ES-I3 (cell line): Measurements from ENCODE around the gene SOX18.

ENCODE experiments used
- H3K36me3 ChIP-seq: 2 replicates; pipeline ENCODE4 v1.6.1; 2013; ENCODE audit warnings: mild to moderate bottlenecking, low read length, control low read depth, moderate library complexity; ENCODE audit not compliant: insufficient read depth
- H3K4me1 ChIP-seq: 2 replicates; pipeline ENCODE4 v1.6.1; 2013; ENCODE audit warnings: mild to moderate bottlenecking, control low read depth, low read length; ENCODE audit not compliant: insufficient read depth
- H3K9ac ChIP-seq: 2 replicates; pipeline ENCODE4 v1.6.1; 2013; ENCODE audit warnings: low read depth, mild to moderate bottlenecking, low read length, moderate library complexity
- H3K9me3 ChIP-seq: 2 replicates; pipeline ENCODE4 v1.6.1; 2013; ENCODE audit warnings: mild to moderate bottlenecking, low read length, moderate library complexity; ENCODE audit not compliant: control insufficient read depth, insufficient read depth

SOX18 gene

DNA sequence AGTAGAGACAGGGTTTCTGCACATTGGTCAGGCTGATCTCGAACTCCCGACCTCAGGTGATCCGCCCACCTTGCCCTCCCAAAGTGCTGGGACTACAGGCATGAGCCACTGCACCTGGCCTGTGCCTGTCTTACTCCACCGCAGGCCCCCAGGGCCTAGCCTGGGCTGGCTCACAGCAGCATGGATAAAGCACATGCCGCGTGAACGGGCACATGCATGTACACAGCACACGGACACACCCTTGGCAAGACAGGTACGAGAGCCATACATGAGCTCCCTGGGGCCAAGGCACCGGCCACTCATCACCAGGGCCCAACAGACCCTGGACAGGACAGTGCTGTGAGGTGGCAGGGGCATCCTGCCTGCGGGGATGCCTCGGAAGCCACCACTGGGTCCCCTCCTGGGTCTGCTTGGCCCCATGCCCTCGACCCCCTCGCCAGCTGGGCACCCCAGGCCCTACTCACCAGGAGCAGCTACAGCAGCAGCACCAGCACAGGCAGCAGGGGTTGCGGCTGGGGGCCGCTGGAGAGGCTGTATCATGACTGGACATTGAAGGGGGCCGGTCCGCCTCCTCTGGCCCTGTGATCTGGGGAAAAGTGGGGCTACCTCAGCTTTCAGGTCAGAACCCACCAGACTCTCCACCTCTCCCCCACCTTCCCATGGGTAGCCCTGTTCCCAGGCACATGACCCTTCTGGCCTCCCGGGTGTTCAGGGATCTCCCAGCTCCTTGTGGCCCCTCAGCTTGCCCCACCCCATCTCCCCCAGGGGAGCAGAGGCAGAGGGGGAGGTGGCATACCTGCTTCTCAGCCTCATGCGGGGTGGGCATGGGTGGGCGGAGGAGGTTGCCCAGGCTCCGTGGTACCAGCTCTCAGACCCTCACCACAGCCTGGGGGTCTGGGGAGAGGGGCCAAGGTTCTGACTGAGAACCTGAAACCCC lies 26.9 kb upstream of the SOX18 start:
- H3K9ac ChIP-seq: no peak overlapping the region
- no peaks in the 10 kb centered on the region; the same call in 1 of the 2 replicates for H3K4me1 ChIP-seq
- no peaks in the 10 kb centered on the region for H3K9me3 ChIP-seq
- H3K36me3 ChIP-seq: no peaks in the 10 kb centered on the region

DNA sequence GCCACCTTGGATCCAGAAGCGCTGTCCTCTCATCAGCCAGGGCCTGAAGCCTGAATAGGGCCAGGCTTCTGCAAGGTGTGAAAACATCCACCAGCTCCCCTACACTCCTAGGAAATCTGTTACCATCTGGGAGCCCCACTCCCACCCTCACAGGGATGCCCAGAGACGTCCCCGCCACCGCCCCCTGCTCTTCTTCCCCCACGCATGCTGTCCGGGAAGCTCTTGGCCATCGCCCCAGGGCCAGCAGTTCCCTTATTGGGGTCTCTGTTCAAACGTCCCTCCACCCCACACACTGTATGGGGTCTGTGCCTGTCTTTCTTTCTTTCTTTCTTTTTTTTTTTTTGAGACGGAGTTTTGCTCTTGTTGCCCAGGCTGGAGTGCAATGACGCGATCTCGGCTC lies 26.1 kb upstream of the SOX18 start:
- Histone ChIP-seq H3K36me3 (no peaks in the 10 kb centered on the region), H3K9ac (no peak overlapping the region), H3K9me3 (no peaks in the 10 kb centered on the region), H3K4me1 (no peaks in the 10 kb centered on the region; the same call in 1 of the 2 replicates)

DNA sequence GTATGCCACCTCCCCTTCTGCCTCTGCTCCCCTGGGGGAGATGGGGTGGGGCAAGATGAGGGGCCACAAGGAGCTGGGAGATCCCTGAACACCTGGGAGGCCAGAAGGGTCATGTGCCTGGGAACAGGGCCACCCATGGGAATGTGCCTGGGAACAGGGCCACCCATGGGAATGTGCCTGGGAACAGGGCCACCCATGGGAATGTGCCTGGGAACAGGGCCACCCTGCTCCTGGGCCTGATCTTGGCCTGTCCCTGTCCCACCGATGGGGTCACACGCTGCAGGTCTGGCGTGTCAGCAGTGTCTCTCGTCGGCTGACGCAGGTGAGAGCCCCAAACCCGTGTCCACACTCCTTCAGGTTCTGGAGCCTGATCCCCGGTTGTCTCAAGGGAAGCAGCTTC lies 25.5 kb upstream of the SOX18 start:
- no peaks in the 10 kb centered on the region; the same call in 1 of the 2 replicates for H3K4me1 ChIP-seq
- no peaks in the 10 kb centered on the region for H3K9me3 ChIP-seq
- H3K9ac ChIP-seq: no peak overlapping the region
- no peaks in the 10 kb centered on the region for H3K36me3 ChIP-seq

DNA sequence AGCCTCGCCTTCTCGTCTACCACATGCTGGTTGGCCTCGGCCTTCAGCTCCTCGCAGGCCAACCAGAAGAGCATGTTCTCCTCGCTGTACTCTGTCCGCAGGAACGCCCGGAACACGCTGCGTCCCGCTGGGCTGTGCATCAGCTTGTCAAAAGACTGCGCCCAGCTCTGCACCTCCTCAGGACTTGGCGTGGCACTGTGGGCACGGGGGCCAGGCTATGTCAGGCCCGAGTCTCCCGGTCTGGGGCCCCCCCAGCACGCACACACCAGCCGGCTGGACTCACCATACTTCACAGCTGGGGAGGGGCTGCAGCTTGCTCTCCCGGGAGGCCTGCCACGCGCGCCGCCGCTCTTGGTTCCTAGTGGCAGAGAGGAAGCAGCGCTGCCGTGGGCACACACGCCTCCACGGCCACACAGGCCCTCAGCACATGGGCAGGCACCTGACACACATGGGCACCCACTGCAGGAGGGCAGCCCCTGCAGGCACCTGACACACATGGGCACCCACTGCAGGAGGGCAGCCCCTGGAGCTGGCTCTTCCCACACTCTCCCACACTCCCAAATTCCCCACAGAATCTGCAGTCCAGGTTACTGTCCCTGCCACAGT lies 24.8 kb upstream of the SOX18 start:
- H3K4me1 ChIP-seq: no peaks in the 10 kb centered on the region; the same call in 1 of the 2 replicates
- no peaks in the 10 kb centered on the region for H3K9me3 ChIP-seq
- no peaks in the 10 kb centered on the region for H3K36me3 ChIP-seq
- H3K9ac ChIP-seq: no peak overlapping the region

DNA sequence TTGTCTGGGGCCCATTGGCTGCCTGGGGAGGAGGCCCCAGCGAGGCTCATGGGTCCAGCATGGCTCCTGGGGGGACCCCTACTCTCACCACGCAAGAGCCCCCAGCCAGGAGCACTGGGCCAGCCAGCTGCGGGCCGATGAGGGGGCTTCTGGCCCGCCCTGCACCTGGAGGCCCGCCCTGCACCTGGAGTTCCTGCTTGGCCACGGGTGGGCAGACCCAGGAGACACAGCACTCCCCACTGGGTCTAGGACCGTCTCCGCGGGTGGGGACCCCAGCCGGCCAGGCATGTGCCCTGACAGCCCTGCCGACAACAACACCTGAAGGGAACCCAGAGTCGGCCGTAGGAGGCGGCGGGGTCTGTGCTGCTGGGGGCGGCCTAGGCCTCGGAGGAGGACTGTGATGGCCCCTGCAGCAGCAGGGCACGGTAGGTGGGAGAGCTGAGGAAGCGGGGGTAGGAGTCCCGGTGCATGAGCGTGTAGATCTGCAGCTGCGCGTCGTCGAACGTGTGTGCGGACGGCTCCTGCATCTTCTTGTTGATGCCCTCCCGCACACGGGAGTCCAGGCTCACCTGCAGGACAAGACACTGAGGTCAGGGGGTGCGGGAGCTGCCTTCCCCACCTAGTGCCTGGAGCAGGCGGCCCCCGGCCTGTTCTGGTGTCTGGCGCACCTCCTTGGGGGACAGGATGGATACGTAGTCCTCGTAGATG lies 24.2 kb upstream of the SOX18 start:
- H3K36me3 ChIP-seq: no peaks in the 10 kb centered on the region
- H3K4me1 ChIP-seq: no peaks in the 10 kb centered on the region; the same call in 1 of the 2 replicates
- no peak overlapping the region for H3K9ac ChIP-seq
- no peaks in the 10 kb centered on the region for H3K9me3 ChIP-seq

DNA sequence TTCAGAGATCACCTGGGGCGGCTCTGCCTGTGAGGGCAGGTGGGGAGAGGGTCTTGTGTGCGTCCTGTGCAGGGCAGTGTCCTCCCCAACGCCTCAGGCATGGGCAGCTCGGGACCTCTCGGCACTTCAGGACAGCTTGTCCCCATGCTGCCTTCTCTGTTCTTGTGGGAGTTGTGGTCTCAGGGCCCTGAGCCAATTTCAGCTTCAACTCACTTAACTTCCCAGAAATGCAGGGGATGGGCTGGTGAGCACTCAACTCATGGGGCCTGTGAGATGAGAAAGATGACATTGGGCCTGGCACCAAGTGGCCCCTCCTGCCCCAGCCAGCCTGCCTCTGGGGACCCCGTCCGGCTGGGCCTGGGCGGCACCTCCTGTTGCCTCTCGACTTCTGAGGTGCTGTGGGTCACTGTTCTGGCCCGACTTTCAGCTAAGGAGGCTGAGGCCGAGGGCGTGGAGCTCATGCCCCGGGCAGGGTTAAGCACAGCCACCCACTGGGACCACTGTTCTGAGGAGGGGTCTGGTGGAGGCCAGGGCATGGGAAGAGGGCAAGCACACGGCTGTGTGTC lies 23.1 kb upstream of the SOX18 start:
- Histone ChIP-seq H3K9me3 (no peaks in the 10 kb centered on the region), H3K36me3 (no peaks in the 10 kb centered on the region), H3K9ac (no peak overlapping the region), H3K4me1 (no peaks in the 10 kb centered on the region)

DNA sequence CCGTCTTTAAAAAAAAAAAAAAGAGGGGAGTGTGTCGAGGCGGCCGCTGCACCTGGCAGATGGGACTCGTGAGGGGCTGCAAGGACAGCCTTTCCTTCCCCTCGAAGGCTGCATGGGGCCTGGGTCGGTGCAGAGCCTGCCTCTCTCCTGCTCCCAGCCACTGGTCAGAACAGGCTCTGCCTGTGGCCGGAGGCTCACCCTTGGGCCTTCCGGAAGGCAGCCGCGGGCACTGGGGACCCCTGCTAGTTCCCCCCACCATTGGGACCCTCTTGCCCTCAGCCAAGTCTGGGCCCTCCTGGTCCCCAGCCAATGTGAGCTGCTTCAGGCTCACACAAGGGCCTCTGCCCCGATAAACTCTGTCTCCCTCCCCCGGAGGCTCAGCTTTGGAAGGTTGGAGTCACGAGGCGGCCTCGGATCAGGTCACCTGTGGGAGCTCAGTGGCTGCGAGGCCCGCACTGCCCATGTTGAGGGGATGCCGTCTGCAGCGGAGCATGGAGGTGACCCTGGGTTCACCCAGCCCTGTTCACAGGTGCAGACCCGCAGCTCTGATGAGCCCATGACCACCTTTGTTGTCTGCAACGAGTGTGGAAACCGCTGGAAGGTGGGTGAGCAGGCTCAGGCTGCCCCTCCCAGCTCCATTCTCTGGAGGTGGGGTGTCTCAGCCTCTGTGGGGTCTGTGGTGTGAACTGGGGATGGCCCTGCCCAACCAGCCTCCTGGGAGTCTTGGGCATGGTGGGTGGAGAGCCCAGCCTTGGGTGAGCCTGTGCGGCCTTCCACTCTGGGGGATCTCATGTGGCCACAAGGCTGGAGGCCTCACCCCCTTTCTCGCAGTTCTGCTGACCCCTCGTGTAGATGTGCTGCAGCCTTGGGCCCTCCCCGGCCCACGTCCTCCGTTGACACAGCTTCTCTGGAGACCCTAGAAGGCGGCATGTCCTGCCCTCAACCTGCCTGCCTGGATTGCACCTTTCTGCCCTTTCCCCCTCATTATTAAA lies 22.2 kb upstream of the SOX18 start:
- Histone ChIP-seq H3K9me3 (no peaks in the 10 kb centered on the region), H3K9ac (no peak overlapping the region), H3K4me1 (peaks cover under 1% of the 10 kb centered on the region; the same call in 1 of the 2 replicates), H3K36me3 (no peaks in the 10 kb centered on the region)

DNA sequence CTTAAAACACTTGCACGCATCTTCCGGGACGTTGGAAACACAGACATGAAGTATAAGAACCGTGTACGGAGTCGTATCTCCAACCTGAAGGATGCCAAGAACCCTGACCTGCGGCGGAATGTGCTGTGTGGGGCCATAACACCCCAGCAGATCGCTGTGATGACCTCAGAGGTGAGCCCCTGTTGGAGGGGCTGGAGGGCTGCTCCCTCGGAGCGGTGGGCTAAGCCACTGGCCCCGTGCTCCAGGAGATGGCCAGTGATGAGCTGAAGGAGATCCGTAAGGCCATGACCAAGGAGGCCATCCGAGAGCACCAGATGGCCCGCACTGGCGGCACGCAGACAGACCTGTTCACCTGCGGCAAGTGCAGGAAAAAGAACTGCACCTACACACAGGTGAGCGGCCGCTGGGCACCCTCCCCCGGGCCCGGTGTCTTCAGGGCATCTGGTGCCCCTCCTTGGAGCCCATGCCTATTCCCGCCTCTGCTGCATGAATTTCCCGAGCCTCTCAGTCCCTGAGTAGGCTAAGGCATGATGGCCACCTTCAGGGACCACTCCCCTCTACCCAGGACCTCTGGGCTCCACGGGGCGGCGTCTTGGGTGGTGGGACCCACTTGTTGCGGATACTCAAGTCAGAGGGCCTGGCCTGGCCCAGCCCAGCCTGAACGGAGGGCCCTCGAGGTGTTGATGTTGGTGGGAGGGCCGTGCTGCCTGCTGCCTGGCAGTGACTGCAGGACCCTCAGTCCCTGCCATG lies 21.0 kb upstream of the SOX18 start:
- Histone ChIP-seq H3K36me3 (no peaks in the 10 kb centered on the region), H3K9ac (no peak overlapping the region), H3K4me1 (peaks cover 11% of the 10 kb centered on the region), H3K9me3 (no peaks in the 10 kb centered on the region)

DNA sequence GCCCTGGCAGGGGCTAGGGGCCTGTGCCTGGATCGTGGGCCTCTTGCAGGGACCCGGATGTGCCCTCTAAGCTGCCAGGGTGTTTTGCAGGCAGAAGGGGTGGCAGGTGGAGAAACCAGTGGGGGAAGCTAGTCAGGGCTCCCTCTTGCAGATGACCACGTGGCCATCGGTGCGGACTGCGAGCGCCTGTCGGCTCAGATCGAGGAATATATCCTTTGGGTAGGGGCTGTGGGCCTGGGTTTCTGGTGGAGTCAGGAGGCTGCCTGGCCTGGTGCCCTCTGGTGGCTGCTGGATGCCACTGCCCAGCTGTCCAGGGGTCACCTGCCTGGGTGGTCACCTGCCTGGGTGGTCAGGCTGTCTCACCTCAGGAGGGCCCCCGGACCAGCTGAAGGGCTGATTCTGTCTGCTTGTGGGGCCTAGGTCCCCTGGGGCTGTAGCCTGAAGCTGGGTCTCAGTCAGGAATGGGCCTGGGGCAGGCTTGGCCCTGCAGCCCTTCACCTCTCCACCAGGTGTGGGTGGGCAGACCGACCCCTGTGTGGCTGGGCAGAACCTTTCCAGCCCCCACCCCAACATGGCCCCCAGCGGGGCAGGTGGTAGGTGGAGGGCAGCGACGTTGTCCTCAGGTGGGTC lies 20.3 kb upstream of the SOX18 start:
- no peak overlapping the region for H3K9ac ChIP-seq
- H3K4me1 ChIP-seq: peaks cover 16% of the 10 kb centered on the region
- no peaks in the 10 kb centered on the region for H3K36me3 ChIP-seq
- H3K9me3 ChIP-seq: no peaks in the 10 kb centered on the region

DNA sequence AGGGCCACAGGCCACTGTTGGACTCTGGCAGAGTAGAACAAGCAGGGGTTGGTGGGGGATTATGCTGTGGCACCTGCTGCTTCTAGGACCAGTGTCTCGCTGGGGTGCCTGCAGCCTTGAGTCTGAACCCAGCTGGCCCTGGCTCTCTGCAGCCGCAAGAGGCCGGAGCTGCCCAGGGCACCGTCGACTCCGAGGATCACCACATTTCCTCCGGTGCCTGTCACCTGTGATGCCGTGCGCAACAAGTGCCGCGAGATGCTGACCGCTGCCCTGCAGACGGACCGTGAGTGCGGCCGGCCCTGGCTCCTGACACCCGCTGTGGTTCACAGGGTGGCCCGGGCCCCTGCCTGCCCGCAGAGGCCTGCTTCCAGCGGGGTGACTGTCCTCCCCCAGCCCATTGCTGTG lies 19.8 kb upstream of the SOX18 start:
- no peak overlapping the region for H3K9ac ChIP-seq
- H3K36me3 ChIP-seq: no peaks in the 10 kb centered on the region
- H3K9me3 ChIP-seq: no peaks in the 10 kb centered on the region
- peaks cover 20% of the 10 kb centered on the region for H3K4me1 ChIP-seq

DNA sequence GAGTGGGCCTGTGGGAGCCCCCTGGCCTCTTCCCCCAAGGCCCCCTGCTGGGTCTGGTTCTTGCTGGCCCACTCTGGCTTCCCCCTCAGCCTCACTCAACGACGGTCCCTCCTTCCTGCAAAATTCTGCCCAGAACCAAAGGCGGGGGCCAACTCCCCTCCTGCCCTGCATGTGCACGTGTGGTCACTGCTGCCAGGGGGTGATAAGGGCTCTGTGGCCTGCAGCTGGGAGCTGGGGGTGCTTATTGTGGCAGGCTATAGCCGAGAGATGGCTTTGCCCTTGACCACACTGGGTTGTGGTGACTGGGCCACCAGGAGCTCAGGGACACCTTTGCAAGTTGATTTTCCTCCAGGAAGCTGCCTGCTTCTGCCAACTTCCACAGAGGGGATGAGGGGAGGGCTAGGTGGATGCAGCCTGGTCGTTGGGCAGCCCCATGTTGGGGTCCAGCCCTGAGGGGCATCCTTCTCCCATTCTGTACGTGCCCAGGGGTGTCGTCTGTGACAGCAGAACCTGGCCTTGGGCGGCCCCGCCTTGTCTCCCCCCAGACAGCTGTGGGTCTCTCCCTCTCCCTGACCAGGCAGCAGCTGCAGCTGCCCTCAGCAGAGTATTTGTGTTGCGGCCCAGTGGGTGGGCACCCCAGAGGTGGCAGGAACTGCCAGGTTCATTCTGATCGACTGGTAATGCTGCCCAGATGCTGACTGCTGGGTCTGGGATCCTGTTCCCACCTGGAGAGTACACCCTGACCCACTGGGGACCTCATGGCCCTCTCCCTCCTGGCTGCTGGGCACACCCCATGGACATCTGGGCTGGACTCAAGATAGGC lies 19.2 kb upstream of the SOX18 start:
- H3K9me3 ChIP-seq: no peaks in the 10 kb centered on the region
- no peaks in the 10 kb centered on the region for H3K36me3 ChIP-seq
- H3K4me1 ChIP-seq: peaks cover 21% of the 10 kb centered on the region
- H3K9ac ChIP-seq: no peak overlapping the region

DNA sequence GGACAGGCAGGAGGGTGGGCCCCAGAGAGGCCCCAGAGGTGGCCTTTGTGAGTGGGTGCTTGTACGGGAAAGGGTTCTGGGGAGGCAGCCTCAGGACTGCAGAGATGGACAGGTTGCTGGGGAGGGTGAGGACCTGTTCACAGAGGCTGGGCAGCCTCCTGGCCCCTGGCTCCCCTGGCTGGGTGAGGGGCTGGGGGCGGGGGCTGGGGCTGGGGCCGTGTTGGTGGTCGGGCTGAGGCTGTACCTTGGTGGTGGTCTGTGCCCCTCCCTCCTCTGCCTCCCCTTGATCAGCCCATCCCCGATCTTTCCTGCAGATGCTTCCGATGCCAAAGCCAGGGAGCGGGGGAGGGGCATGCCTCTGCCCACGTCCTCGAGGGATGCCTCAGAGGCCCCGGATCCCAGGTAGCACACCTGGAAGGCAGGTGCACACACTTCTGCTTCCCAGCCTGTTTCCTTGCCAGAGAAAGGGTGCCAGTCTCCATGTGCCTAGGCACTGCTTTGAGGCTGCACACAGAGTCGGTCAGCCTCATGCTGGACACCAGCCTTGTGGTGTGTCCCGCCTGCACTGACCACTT lies 18.4 kb upstream of the SOX18 start:
- Histone ChIP-seq H3K4me1 (peaks cover 21% of the 10 kb centered on the region), H3K9ac (no peak overlapping the region), H3K36me3 (no peaks in the 10 kb centered on the region)

More for the DNA sequence above, 18.4 kb upstream of the SOX18 start:
- no peaks in the 10 kb centered on the region for H3K9me3 ChIP-seq
